ENCODE data around the gene NR1H2.

- TF ChIP-seq POLR2AphosphoS5 (IDR thresholded peaks at IDR 0.05; ENCODE audit: low read length) (peak; percentile 64), BMI1 (IDR thresholded peaks at IDR 0.05; ENCODE audit: borderline replicate concordance) (no peak)
These were observed 17.6 kb upstream of the NR1H2 start for GRCh38 chr19:50358483-50359327.

Data from GM12878 (cell line).